SK-N-SH (cell line): Measurements from ENCODE around the gene ZNF804B.

Experiments
- CHD2 ChIP-seq: fragments of 150-350 bp; IDR thresholded peaks from 2 replicates; pipeline ENCODE4 v1.6.1; 2018; ENCODE audit warnings: low read length; ENCODE audit not compliant: partially characterized antibody
- FOXJ3 ChIP-seq: sonication (generic); formaldehyde crosslinking; IDR thresholded peaks from 2 replicates; pipeline ENCODE4 v1.5.1; 2020; ENCODE audit warnings: mild to moderate bottlenecking, missing genetic modification reagents
- FOXM1 ChIP-seq: IDR thresholded peaks from 2 replicates; pipeline ENCODE4 v1.4.0; 2012; ENCODE audit warnings: low read depth, mild to moderate bottlenecking
- POLR2AphosphoS5 ChIP-seq: IDR thresholded peaks from 2 replicates; pipeline ENCODE4 v1.6.1; 2012; ENCODE audit warnings: low read depth, low read length
- TCF12 ChIP-seq: IDR thresholded peaks from 2 replicates; pipeline ENCODE4 v1.4.0; 2012
- TF ChIP-seq, protein P1 (sequence below): fragments of 200-600 bp; sonication (generic); IDR thresholded peaks from 2 replicates; pipeline ENCODE4 v1.6.1; 2017; ENCODE audit warnings: antibody characterized with exemption, mild to moderate bottlenecking, moderate library complexity
- TF ChIP-seq, protein P2 (sequence below): IDR thresholded peaks from 2 replicates; pipeline ENCODE4 v1.6.1; 2012; ENCODE audit warnings: mild to moderate bottlenecking, low read depth, low read length, moderate library complexity
- TF ChIP-seq, protein P3 (sequence below): fragments of 150-350 bp; IDR thresholded peaks from 2 replicates; pipeline ENCODE4 v1.6.1; 2017; ENCODE audit warnings: antibody characterized with exemption, low read length, low read depth, borderline replicate concordance

- TF ChIP-seq, protein P1, sequence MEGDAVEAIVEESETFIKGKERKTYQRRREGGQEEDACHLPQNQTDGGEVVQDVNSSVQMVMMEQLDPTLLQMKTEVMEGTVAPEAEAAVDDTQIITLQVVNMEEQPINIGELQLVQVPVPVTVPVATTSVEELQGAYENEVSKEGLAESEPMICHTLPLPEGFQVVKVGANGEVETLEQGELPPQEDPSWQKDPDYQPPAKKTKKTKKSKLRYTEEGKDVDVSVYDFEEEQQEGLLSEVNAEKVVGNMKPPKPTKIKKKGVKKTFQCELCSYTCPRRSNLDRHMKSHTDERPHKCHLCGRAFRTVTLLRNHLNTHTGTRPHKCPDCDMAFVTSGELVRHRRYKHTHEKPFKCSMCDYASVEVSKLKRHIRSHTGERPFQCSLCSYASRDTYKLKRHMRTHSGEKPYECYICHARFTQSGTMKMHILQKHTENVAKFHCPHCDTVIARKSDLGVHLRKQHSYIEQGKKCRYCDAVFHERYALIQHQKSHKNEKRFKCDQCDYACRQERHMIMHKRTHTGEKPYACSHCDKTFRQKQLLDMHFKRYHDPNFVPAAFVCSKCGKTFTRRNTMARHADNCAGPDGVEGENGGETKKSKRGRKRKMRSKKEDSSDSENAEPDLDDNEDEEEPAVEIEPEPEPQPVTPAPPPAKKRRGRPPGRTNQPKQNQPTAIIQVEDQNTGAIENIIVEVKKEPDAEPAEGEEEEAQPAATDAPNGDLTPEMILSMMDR = no peak
- TF ChIP-seq POLR2AphosphoS5 (no peak), FOXM1 (no peak), FOXJ3 (CRISPR knock-in tag) (no peak), CHD2 (no peak), TCF12 (no peak)
- TF ChIP-seq, protein P2, sequence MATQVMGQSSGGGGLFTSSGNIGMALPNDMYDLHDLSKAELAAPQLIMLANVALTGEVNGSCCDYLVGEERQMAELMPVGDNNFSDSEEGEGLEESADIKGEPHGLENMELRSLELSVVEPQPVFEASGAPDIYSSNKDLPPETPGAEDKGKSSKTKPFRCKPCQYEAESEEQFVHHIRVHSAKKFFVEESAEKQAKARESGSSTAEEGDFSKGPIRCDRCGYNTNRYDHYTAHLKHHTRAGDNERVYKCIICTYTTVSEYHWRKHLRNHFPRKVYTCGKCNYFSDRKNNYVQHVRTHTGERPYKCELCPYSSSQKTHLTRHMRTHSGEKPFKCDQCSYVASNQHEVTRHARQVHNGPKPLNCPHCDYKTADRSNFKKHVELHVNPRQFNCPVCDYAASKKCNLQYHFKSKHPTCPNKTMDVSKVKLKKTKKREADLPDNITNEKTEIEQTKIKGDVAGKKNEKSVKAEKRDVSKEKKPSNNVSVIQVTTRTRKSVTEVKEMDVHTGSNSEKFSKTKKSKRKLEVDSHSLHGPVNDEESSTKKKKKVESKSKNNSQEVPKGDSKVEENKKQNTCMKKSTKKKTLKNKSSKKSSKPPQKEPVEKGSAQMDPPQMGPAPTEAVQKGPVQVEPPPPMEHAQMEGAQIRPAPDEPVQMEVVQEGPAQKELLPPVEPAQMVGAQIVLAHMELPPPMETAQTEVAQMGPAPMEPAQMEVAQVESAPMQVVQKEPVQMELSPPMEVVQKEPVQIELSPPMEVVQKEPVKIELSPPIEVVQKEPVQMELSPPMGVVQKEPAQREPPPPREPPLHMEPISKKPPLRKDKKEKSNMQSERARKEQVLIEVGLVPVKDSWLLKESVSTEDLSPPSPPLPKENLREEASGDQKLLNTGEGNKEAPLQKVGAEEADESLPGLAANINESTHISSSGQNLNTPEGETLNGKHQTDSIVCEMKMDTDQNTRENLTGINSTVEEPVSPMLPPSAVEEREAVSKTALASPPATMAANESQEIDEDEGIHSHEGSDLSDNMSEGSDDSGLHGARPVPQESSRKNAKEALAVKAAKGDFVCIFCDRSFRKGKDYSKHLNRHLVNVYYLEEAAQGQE = no peak
- TF ChIP-seq, protein P3, sequence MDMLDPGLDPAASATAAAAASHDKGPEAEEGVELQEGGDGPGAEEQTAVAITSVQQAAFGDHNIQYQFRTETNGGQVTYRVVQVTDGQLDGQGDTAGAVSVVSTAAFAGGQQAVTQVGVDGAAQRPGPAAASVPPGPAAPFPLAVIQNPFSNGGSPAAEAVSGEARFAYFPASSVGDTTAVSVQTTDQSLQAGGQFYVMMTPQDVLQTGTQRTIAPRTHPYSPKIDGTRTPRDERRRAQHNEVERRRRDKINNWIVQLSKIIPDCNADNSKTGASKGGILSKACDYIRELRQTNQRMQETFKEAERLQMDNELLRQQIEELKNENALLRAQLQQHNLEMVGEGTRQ = no peak
Measured at GRCh38 chr7:89041240-89041639, 281.7 kb downstream of the ZNF804B start.
